ENCODE measurements around the gene RUNDC3A.
"Not testable (repeated sequence)": the region's sequence is repeated elsewhere in the genome, so short reads cannot be mapped to it uniquely, and the experiment has no call there.

Gene RUNDC3A

DNA sequence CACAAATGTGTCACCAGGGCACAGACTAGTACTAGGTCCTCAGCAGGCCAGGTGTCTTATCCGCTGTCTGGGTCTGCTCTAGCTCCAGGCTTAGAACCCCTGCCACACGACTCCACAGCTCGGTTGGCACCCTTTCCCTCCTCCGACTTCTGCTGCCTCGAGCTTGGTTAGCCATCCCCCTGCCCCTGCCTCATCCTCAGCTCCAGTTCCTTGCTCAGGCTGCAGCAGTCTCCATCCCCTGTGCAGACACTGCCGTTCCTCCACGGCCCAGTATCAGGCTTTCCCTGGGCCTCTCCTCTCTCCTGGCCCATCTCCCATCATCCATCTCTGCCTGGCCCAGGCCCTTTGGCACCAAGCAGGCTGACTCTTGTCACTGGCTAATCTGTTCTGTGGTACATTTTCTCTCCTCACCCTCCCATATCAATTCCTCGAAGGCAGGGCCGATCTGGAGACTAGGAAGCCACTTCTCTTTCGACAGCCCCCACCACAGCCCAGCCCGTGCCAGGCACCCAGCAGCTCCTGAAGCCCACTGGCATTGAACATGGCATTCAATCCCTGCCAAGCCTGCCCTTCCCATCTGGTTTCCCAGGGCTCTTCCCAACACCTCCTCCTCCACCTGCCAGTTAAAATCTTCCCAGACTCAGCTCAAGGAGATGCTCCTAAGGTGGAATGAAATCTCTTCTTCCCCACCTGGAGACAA is 35.3 kb downstream of the RUNDC3A start:
- no peak for DNase-seq (ENCODE audit: low spot score)

DNA sequence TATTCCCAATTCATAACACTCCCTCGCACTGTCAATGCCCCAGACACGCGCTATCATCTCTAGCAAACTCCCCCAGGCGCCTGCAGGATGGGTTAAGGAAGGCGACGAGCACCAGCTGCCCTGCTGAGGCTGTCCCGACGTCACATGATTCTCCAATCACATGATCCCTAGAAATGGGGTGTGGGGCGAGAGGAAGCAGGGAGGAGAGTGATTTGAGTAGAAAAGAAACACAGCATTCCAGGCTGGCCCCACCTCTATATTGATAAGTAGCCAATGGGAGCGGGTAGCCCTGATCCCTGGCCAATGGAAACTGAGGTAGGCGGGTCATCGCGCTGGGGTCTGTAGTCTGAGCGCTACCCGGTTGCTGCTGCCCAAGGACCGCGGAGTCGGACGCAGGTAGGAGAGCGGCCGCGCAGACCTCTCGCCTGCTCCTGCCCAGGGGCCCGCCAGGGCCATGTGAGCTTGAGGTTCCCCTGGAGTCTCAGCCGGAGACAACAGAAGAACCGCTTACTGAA is 36.6 kb downstream of the RUNDC3A start, which contains the start of gene GRN:
Gene GRN (plus strand): TSS at position 364 of the 515 bp plus-strand sequence. CDS start 3,863 bp downstream, outside the sequence.
- peak; percentile 100 for DNase-seq (ENCODE audit: low spot score)

DNA sequence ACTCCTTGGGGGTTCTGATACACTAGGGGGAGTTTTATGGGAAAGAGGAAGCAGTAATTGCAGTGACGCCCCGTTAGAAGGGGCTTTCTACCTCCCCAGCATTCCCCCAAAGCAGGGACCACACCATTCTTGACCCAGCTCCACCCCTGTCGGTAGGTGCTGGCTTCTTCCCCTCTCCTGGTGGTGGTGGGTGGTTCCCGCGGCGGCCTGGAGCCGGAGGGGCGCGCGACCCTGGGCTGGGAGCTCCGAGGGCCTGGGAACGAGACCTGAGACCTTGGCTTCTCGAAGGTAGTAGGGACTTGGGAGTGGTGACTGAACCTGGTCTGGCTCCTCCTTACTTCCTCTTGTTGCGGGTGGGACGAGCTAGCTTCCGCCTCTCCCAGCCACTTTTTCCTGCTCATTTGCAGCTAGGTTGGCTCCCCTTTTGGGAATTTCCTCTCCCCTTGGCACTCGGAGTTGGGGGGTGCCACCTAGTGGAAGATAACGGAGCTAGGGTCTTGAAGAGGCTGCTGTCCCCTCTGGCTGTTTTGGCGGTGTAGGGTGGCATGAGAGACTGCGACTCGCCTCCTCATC is 37.1 kb downstream of the RUNDC3A start:
- DNase-seq (ENCODE audit: low spot score): peak; percentile 62

DNA sequence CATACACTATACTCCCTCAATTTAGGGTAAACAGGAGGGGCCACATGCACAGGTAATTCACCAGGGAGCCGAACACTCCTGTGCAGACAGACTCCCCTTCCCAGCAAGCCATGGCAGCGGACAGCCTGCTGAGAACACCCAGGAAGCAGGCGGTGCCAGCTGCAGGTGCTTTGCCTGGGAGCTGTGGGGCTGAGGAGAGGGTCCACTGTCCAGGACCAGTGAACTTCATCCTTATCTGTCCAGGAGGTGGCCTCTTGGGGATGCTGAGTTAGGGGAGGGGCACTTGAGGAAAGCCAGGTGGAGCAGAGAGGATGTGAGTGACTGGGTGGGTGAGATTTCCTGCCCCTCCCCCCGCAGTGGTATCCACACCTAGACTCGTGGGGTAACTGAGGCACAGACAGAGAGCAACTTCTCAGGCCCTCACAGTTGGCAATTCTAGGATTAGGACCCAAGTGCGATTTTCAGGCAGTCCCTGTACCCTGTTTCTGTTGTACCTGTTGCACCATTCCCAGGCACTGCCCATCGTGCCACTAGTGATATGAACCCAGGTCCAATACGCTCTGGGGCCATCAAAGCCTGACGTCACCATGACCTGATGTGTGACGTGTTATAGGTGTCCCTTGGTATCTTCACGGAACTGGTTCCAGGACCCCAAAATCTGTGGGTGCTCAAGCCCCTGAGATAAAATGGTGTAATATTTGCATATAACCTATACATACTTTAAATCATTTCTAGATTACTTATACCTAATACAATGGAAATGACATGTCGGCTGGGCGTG is 37.9 kb downstream of the RUNDC3A start:
- DNase-seq (ENCODE audit: low spot score): no peak

DNA sequence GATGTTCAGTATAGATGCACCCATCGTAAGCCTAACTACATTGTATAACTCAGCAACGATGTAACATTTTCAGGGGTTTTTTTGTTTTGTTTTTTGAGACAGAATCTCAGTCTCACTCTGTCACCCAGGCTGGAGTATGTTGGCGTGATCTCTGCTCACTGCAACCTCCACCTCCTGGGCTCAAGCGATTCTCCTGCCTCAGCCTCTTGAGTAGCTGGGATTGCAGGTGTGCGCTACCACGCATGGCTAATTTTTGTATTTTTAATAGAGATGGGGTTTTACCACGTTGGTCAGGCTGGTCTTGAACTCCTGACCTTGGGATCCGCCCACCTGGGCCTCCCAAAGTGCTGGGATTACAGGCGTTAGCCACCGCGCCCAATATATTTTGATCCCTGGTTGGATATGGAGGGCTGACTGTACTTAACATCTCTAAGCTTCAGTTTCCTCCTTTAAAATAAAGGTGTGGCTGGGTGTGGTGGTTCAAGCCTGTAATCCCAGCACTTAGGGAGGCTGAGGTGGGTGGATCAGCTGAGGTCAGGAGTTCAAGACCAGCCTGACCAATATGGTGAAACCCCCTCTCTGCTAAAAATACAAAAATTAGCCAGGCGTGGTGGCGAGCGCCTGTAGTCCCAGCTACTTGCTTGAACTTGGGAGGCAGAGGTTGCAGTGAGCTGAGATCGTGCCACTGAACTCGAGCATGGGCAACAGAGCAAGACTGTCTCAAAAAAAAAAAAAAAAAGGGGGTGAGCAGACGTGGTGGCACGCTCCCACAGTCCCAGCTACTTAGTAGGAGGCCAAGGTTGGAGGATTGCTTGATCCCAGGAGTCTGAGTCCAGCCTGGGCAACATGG is 39.0 kb downstream of the RUNDC3A start:
- not testable (repeated sequence) for DNase-seq (ENCODE audit: low spot score)

DNA sequence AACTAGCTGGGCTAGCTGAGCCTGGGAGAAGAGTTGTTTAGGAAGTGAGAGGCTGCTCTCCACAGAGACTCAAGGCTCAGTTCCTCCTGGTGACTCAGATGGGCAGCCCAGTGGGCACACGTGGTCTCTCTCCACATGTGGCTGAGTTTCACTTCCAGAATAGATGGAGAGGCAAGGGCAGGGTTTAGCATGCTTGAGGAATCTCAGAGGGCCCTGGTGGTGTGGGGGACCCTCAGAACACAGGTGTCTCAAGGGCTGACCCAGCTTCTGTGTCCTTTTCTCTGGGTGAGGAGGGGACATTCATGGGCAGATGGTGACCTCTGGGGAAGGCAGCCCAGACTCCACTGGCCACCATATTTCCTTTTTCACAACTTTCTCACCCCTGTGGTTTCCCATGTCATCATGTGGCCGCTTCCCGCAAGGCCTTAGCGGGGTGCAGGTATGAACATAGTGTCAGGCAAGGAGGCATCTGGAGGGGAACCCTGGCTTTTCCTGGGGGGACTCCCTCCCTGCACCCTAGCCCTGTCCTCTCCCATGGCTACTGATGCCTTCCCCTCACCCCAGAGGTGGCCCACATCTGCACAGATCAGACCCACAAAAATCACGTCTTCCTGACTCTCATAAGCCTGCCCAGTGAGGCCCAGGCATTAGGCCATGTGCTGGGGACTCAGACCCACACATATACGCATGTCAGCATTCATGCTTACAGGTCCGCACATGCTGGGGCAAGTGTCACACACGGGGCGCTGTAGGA is 40.0 kb downstream of the RUNDC3A start:
- peak; percentile 73 for DNase-seq (ENCODE audit: low spot score)

DNA sequence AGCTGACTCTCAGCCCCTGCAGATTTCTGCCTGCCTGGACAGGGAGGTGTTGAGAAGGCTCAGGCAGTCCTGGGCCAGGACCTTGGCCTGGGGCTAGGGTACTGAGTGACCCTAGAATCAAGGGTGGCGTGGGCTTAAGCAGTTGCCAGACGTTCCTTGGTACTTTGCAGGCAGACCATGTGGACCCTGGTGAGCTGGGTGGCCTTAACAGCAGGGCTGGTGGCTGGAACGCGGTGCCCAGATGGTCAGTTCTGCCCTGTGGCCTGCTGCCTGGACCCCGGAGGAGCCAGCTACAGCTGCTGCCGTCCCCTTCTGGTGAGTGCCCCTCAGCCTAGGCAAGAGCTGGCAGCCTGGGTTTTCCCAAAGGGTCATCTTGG is 40.6 kb downstream of the RUNDC3A start:
- no peak for DNase-seq (ENCODE audit: low spot score)

DNA sequence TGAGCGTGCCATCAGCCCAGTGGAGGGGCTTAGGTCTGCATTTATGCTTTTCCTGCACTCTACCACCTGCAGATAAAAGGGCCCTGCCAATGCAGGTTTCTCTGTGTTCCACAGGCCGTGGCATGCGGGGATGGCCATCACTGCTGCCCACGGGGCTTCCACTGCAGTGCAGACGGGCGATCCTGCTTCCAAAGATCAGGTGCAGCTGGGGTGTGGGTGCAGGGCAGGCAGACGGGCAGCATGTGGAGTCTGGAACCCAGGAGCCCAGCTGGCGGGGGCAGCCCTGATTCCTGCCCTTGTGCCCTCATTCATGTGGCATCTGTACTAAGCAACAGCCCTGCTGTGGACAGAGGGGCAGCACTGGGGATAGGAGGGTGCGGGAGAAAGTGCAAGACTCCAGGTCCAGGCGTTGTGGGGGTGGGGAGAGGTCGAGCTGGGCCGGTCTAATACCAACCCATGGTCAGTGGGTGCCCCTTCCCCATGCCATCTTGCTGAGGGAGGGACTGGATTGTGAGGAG is 41.2 kb downstream of the RUNDC3A start:
- no peak for DNase-seq (ENCODE audit: low spot score)

DNA sequence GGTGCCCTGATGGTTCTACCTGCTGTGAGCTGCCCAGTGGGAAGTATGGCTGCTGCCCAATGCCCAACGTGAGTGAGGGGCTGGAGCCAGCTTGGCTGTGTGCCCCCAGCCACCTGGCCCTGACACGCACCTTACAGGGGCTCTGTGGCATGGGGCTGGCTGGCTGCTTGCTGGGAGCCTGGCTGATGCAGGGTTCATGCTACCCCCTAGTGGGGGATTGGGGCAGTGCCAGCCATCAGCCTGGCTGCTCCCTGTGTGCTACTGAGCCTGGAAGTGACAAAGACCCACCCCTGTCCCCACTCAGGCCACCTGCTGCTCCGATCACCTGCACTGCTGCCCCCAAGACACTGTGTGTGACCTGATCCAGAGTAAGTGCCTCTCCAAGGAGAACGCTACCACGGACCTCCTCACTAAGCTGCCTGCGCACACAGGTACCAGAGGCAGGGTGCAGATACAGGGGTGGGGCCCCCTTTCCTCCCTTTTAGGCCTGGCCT is 42.4 kb downstream of the RUNDC3A start:
- peak; percentile 82 for DNase-seq (ENCODE audit: low spot score)

DNA sequence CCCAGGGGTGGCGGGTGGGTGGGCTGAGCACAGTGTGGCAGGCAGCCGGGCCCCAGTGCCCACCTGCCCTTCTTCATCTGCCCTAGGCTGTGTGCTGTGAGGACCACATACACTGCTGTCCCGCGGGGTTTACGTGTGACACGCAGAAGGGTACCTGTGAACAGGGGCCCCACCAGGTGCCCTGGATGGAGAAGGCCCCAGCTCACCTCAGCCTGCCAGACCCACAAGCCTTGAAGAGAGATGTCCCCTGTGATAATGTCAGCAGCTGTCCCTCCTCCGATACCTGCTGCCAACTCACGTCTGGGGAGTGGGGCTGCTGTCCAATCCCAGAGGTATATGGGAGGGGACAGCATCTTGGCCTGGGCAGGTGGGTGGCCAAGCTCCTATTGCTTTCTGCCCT is 43.1 kb downstream of the RUNDC3A start:
- DNase-seq (ENCODE audit: low spot score): no peak

DNA sequence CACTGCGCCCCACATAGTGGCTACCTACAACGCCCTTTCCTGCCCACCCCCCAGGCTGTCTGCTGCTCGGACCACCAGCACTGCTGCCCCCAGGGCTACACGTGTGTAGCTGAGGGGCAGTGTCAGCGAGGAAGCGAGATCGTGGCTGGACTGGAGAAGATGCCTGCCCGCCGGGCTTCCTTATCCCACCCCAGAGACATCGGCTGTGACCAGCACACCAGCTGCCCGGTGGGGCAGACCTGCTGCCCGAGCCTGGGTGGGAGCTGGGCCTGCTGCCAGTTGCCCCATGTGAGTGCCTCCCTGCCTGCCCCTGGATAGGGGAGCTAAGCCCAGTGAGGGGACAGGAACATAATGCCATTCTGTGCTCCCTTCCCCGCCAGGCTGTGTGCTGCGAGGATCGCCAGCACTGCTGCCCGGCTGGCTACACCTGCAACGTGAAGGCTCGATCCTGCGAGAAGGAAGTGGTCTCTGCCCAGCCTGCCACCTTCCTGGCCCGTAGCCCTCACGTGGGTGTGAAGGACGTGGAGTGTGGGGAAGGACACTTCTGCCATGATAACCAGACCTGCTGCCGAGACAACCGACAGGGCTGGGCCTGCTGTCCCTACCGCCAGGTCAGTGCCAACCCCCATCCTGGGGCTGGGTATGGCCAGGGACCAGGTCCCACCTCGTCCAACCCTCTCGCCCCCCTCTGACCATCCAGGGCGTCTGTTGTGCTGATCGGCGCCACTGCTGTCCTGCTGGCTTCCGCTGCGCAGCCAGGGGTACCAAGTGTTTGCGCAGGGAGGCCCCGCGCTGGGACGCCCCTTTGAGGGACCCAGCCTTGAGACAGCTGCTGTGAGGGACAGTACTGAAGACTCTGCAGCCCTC is 43.8 kb downstream of the RUNDC3A start:
- DNase-seq (ENCODE audit: low spot score): no peak

DNA sequence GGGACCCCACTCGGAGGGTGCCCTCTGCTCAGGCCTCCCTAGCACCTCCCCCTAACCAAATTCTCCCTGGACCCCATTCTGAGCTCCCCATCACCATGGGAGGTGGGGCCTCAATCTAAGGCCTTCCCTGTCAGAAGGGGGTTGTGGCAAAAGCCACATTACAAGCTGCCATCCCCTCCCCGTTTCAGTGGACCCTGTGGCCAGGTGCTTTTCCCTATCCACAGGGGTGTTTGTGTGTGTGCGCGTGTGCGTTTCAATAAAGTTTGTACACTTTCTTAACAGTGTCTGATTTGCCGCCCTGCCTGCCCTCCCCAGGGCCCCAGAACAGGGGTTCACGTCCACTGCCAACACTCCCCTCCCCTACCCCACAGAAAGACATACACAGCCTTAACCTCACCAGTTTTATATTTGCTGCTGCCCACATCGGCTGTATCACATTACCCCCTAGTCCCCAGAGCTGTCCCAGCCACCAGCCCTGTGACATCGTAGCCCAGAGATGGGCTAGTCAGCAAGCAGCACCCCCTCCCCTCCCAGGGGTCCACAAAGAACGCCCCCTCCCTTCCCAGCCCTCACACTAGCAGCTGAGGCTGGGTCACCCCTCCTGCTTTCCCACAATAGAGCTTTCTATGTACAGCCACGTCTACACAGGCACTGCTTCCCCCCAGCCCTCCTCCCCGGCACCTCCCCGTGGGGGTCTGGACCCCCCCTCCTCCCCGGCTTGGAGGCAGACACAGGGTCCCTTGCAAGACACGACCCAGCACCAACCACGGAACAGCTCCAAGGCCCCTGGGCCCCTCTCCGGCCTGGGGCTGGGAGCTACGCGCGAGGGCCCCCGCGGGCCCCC is 44.6 kb downstream of the RUNDC3A start:
- DNase-seq (ENCODE audit: low spot score): no peak

DNA sequence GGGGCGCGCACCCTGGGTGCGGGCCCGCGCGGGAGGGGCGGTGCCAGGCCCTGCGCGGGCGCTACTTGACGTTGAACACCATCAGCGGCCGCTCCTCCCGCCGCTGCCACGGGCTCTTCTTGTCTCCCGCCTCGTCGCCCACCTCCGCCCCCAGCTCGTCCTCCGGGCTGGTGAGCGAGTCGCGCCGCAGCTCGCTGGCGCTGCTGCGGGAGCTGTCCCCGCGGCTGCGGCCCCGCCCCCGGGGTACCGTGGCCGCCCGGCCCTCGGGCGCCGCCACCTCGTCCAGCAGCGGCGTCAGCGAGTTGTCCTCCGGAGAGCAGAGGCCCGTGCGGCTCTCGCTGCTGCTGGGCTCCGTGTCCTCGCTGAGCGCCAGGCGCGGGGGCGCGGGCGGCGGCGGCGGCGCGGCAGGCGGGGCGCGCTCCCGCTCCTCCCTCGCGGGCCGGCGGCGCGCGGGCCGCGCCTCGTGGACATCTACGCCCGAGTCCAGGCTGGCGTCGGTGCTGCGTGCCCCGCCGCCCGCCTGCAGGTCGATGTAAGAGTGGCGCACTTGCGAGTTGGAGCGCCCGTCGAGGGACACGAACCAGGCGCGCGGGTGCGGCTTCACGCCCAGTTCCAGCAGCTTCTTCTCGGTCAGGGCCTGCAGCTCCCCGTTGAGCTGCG is 45.4 kb downstream of the RUNDC3A start:
- DNase-seq (ENCODE audit: low spot score): peak; percentile 50

DNA sequence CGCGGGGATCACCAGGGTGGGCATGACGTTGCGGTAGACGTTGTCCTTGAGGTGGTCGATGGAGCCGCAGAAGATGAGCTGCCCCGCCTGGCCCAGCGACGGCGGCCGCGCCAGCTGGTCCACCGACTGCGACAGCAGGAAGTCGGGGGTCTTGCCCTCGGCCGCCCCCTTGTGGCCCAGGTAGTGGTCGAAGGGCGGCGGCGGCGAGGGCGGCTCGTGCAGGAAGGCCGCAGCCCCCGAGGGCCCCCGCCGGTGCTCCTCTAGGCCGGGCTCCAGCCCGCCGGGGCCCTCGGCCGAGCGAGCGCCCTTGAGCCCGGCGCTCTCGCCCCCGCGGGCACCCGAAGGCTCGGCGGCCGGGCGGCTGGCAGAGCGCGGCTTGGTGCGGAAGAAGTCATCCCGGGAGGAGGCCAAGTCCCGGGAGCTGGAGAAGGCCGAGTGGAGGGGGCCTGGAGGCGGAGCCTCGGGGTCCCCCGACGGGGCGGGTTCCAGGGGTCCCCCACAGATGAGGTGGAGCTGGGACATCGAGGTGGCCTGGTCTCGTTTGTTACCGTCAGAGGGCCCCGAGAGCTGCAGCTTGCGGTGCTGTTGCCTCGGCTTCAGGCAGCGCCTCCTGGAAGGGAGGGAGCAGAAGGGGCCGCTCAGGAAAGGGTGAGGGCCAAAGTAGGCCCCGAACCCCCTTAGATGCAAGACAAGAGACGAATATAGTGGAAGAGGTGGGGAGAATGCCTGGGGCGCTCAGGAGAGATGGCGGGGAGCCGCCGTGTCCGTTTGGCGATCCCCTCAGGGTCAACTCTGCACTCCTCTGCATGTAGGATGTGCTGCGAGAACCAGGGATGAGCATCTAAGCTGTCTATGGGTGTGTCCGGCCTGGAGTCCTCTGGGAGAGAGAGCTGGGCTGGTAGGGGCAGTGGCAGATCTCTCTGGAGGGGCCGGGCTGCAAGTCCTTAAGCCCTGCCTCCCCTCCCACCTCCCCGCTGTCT is 46.5 kb downstream of the RUNDC3A start:
- no peak for DNase-seq (ENCODE audit: low spot score)

DNA sequence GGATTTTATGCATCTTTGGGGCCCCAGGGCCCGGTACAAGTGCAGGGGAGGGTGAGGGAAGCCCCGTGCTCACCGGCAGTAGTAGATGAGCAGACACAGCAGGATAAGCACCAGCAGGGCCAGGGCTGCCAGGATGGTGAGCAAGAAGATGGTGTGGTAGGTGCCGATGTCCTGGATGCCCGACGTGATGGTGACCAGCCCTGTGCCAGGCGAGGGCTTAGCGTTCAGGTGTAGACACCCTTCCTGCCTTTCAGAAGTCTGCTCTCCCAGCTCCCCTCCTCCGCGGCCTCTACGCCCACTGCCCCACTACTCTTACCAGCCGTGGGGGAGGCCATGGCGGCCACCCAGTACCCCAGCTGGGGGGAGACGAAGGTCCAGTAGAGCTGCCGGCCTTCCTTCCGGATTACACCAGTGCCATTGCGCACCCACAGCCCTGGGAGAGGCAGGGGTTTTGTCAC is 47.3 kb downstream of the RUNDC3A start:
- no peak for DNase-seq (ENCODE audit: low spot score)

DNA sequence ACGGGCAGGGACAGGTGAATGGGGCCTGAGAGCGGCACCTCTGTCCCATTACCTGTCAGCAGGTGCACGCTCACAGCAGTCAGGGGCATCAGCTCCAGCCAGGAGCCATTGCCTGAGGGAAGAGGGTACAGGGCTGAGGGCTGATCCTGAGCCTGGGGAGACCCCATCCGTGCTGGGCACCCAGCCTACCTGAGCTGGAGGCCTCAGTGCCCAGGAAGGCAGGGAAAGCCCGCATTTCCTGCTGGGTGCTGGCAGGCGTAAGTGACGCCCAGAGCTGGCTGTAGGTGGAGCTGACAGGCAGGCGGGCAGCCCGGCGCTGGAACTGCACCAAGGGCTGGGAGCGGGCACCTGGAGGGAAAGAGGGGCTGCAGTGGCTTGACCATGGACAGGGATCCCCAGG is 47.8 kb downstream of the RUNDC3A start:
- DNase-seq (ENCODE audit: low spot score): no peak

DNA sequence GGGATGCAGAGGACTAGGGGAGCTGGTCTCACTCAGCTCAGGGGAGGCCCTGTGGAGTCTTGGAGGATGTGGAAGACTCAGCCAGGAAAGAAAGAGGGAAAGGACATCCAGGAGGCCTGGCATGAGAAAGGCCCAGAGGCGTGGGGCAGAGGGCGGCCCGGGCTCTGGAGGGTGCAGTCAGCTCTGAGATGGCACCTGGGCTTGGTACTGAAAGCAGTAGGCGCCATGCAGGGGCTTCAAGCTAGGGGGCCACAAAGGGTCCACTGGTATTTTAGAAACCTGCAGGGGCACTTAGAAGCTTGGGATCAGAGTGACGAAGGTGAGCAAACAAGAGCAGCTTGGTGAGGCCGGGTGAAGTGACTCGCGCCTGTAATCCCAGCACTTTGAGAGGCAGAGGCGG is 49.7 kb downstream of the RUNDC3A start:
- DNase-seq (ENCODE audit: low spot score): no peak

Data from AG08395 (cell line).